ENCODE data around the gene CDYL. TPM values are rescaled to one million over a fixed set of nuclear protein-coding genes. Genes with fewer than 3 reads are reported as not detected.

The CDYL gene
- total RNA-seq, 6 experiments from 2014 or later = 28.4 to 34.8 (median 33.8) TPM

DNA sequence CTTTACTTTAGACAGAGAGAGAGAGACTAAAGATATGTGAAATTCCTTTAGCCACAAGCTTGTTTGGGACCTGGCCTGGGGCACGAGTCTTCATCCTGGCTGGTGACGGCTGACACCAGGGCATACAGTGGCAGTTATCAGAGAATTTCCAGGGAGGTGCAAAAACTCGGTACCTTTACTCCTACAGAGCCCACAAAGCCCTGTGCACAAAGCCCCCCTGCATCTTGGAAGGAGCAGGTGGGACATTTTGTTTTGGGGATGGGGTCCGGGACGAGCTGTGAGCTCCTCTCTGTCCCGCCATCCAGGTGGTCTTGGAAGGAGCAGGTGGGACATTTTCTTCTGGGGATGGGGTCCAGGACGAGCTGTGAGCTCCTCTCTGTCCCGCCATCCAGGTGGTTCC, 198.8 kb downstream of the CDYL start:
- H3K27ac Mint-ChIP-seq = no peak overlapping the region
- no peak for DNase-seq
- peaks cover 22% of the 10 kb centered on the region; the same call in 1 of the 2 replicates for H3K4me1 Mint-ChIP-seq (ENCODE audit: low read depth)
- peaks cover 21% of the 10 kb centered on the region for H3K9me3 Mint-ChIP-seq
- peaks cover 7% of the 10 kb centered on the region; the same call in 1 of the 2 replicates for H3K27me3 Mint-ChIP-seq (ENCODE audit: insufficient read depth)
- TF ChIP-seq, protein P1, sequence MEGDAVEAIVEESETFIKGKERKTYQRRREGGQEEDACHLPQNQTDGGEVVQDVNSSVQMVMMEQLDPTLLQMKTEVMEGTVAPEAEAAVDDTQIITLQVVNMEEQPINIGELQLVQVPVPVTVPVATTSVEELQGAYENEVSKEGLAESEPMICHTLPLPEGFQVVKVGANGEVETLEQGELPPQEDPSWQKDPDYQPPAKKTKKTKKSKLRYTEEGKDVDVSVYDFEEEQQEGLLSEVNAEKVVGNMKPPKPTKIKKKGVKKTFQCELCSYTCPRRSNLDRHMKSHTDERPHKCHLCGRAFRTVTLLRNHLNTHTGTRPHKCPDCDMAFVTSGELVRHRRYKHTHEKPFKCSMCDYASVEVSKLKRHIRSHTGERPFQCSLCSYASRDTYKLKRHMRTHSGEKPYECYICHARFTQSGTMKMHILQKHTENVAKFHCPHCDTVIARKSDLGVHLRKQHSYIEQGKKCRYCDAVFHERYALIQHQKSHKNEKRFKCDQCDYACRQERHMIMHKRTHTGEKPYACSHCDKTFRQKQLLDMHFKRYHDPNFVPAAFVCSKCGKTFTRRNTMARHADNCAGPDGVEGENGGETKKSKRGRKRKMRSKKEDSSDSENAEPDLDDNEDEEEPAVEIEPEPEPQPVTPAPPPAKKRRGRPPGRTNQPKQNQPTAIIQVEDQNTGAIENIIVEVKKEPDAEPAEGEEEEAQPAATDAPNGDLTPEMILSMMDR (IDR thresholded peaks at IDR 0.05) = no peak
- no peak overlapping the region for H3K4me3 Mint-ChIP-seq
- H3K36me3 Mint-ChIP-seq (ENCODE audit: low read depth) = peaks cover 16% of the 10 kb centered on the region

DNA sequence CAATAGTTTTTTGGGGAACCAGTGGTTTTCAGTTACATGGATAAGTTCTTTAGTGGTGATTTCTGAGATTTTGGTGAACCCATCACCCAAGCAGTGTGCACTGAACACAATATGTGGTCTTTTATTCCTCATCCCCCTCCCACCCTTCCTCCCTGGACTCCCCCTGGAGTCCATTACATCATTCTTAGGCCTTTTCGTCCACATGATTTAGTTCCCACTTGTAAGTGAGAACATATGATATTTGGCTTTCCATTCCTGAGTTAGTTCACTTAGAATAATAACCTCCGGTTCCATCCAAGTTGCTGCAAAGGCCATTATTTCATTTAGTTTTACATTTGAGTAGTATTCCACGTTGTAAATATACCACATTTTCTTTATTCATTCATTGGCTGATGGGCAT, 199.3 kb downstream of the CDYL start:
- TF ChIP-seq, protein P1 (IDR thresholded peaks at IDR 0.05) = no peak
- H3K9me3 Mint-ChIP-seq = peaks cover 27% of the 10 kb centered on the region
- peaks cover 16% of the 10 kb centered on the region for H3K36me3 Mint-ChIP-seq (ENCODE audit: low read depth)
- H3K27me3 Mint-ChIP-seq (ENCODE audit: insufficient read depth) = peaks cover 7% of the 10 kb centered on the region; the same call in 1 of the 2 replicates
- H3K4me3 Mint-ChIP-seq = no peak overlapping the region
- DNase-seq = no peak
- H3K4me1 Mint-ChIP-seq (ENCODE audit: low read depth) = peaks cover 17% of the 10 kb centered on the region; the same call in 1 of the 2 replicates
- H3K27ac Mint-ChIP-seq = no peak overlapping the region

DNA sequence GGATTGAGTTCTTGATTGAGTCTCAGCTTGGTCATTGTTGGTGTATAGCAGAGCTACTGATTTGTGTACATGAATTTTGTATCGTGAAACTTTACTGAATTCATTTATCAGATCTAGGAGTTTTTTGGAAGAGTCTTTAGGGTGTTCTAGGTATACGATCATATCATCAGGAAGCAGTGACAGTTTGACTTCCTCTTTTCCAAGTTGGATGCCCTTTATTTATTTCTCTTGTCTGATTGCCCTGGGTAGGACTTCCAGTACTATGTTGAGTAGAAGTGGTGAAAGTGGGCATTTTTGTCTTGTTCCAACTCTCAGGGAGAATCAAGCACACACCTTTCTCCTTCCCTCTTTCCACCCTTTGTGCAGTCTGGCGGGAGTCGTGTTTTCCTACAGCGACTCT, 201.3 kb downstream of the CDYL start:
- Mint-ChIP-seq H3K4me1 (ENCODE audit: low read depth) (peaks cover 13% of the 10 kb centered on the region; the same call in 1 of the 2 replicates), H3K27me3 (ENCODE audit: insufficient read depth) (peaks cover 3% of the 10 kb centered on the region; the same call in 1 of the 2 replicates), H3K36me3 (ENCODE audit: low read depth) (peaks cover 16% of the 10 kb centered on the region), H3K27ac (no peak overlapping the region), H3K9me3 (peaks cover 30% of the 10 kb centered on the region), H3K4me3 (no peak overlapping the region)
- TF ChIP-seq, protein P1 (IDR thresholded peaks at IDR 0.05) = no peak
- DNase-seq = no peak

DNA sequence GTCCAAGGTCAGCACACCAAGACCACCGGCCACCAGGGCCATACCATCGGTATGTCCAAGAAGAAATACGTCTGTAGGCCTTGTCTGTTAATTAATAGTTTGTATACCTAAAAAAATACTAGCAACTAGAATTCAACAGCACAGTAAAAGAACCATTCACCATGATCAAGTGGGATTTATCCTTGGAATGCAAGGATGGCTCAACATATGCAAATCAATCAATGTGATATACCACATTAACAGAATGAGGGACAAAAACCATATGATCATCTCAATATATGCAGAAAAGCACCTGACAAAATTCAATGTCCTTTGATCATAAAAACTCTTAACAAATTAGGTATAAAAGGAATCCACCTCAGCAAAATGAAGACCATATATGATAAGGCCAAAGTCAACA, 203.2 kb downstream of the CDYL start:
- no peak for DNase-seq
- H3K9me3 Mint-ChIP-seq = peaks cover 30% of the 10 kb centered on the region
- no peak overlapping the region for H3K4me3 Mint-ChIP-seq
- peaks cover 1% of the 10 kb centered on the region for H3K27me3 Mint-ChIP-seq (ENCODE audit: insufficient read depth)
- H3K36me3 Mint-ChIP-seq (ENCODE audit: low read depth) = peaks cover 16% of the 10 kb centered on the region
- TF ChIP-seq, protein P1 (IDR thresholded peaks at IDR 0.05) = no peak
- H3K4me1 Mint-ChIP-seq (ENCODE audit: low read depth) = peaks cover 2% of the 10 kb centered on the region; the same call in 1 of the 2 replicates
- no peak overlapping the region for H3K27ac Mint-ChIP-seq

DNA sequence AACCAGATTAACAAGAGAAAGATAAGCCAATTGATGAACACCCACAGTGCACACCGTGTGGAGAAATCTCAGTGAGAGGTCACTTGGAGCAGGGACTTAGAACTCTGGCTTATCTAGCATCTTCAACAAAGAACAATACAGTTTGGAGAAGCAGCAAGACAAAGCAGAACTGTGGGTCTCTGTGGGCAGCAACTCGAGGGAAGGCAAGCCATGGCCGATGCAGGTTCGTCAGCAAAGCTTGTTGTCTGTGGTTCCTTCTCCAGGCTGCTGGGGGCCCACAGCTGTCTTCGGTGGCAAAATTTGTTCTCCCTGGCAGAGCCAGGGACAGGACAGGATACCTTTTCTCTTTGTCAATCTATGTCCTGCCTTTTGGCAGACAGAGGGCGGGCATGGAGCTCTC, 205.6 kb downstream of the CDYL start:
- H3K9me3 Mint-ChIP-seq = peaks cover 25% of the 10 kb centered on the region
- H3K27ac Mint-ChIP-seq = no peak overlapping the region
- DNase-seq = no peak
- H3K36me3 Mint-ChIP-seq (ENCODE audit: low read depth) = peaks cover 10% of the 10 kb centered on the region
- no peak overlapping the region for H3K4me3 Mint-ChIP-seq
- TF ChIP-seq, protein P1 (IDR thresholded peaks at IDR 0.05) = no peak
- H3K4me1 Mint-ChIP-seq (ENCODE audit: low read depth) = peaks cover 10% of the 10 kb centered on the region
- peaks cover 1% of the 10 kb centered on the region for H3K27me3 Mint-ChIP-seq (ENCODE audit: insufficient read depth)

DNA sequence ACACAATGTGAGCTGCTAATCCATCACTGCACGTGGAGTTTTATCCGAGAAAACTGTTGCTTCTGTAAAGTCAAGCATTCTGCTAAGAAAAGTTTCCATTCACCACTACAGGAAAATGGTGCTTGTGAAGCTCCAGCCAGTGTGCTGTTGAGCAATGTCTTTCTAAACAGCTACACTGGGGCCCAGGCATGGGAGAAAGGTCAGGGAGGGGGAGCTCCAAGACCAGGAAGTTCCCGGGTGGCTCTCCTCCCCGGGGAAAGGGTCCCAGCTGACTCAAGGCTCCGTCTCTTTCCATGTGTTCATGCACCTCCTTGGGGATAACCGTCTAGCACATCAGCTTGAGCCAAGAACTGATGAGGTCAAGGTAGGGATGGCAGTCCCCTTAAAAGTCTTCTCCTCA, 207.1 kb downstream of the CDYL start:
- Mint-ChIP-seq H3K9me3 (peaks cover 20% of the 10 kb centered on the region), H3K4me1 (ENCODE audit: low read depth) (peaks cover 10% of the 10 kb centered on the region), H3K27ac (no peak overlapping the region), H3K4me3 (no peak overlapping the region), H3K27me3 (ENCODE audit: insufficient read depth) (peaks cover 3% of the 10 kb centered on the region), H3K36me3 (ENCODE audit: low read depth) (peaks cover 6% of the 10 kb centered on the region)
- DNase-seq = no peak
- TF ChIP-seq, protein P1 (IDR thresholded peaks at IDR 0.05) = no peak

Data from HFFc6 (cell line).